LNCAP (cell line): ENCODE results near the gene UNK.

Experiments
- CTCF ChIP-seq: fragments of 450-650 bp; IDR thresholded peaks from 2 replicates; pipeline ENCODE4 v1.5.1; 2017; ENCODE audit warnings: mild to moderate bottlenecking

Gene UNK

GRCh38 chr17:75815399-75815798 is 30.8 kb downstream of the UNK start:
- TF ChIP-seq CTCF: no peak

- no peak for TF ChIP-seq CTCF
These were observed 32.1 kb downstream of the UNK start for GRCh38 chr17:75816693-75817092.

GRCh38 chr17:75817571-75817970 is 33.0 kb downstream of the UNK start:
- TF ChIP-seq CTCF: no peak

GRCh38 chr17:75818326-75818885 is 33.8 kb downstream of the UNK start:
- no peak for TF ChIP-seq CTCF

- no peak for TF ChIP-seq CTCF
These were observed 34.5 kb downstream of the UNK start for GRCh38 chr17:75819116-75819515.

GRCh38 chr17:75819678-75820077 is 35.1 kb downstream of the UNK start:
- no peak for TF ChIP-seq CTCF

- no peak for TF ChIP-seq CTCF
These were observed 35.8 kb downstream of the UNK start for GRCh38 chr17:75820094-75821080.
